ENCODE results near the gene GALNT17. TPM values are rescaled to one million over a fixed set of nuclear protein-coding genes. Genes with fewer than 3 reads are reported as not detected.
"Not testable (repeated sequence)": the region's sequence is repeated elsewhere in the genome, so short reads cannot be mapped to it uniquely, and the experiment has no call there.

The GALNT17 gene
- total RNA-seq, 1 donor from 2014 or later, result 2.2 TPM

DNA sequence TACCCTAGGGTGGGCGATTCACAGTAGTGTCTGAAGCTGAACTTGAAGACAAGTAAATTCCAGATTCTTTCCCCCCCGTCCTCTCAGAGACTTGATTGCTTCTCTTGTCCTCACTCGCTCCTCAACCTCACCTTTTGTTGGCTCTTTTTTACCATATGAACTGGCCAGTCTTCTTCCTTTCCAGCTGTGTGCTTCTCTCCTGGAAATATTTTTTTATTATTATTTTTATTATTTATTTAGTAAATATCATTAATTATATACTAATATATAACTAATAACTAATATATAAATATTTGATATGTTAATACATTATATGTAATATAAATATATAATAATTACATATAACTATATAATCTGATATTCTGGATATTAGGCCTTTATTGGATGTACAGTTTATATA lies 484.3 kb downstream of the GALNT17 start:
- no peak for DNase-seq (ENCODE audit: low spot score)

DNA sequence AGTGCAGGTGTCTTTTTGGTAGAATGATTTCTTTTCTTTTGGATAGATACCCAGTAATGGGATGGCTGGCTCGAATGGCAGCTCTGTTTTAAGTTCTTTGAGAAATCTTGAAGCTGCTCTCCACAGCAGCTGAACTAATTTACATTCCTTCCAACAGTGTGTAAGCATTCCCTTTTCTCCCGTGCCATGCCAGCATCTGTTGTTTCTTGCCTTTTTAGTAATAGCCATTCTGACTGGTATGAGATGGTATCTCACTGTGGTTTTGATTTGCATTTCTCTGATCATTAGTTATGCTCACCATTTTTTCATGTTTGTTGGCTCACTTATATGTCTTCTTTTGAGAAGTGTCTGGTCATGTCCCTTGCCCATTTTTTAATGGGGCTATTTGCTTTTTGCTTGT lies 486.3 kb downstream of the GALNT17 start:
- DNase-seq (ENCODE audit: low spot score), result no peak

DNA sequence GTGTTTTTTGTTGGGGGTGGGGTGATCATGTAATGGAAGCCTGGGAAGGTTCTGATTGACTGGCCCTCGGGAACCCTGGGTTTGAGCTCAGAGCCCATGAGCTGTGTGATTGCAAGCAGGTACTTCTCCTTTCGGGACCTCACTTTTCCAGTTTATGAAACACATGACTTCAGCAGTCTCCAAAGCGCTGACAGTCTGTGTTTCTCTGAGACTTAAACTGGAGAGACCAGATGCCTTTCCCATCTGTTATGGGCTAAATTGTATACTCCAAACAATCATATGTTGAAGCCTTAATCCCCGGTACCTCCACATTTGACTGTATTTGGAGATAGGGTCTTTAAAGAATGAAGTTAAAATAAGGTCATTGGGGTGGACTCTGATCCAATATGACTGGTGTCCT lies 493.6 kb downstream of the GALNT17 start:
- no peak for DNase-seq (ENCODE audit: low spot score)

DNA sequence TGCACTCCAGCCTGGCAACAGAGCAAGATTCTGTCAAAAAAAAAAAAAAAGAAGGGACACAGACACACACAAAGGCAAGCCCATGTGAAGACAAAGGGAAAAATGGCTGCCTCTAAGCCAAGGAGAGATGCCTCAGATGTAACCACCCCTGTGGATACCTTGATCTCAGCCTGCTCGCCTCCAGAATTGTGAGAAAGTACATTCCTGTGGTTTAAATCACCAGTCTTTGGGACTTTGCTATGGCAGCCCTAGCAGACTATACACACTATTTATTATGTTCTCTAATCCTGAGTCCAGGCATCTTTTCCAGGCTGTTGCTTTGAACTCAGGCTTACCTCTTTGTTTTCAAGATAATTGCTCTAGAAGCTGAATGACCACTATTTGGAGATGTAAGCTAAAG lies 494.3 kb downstream of the GALNT17 start:
- no peak for DNase-seq (ENCODE audit: low spot score)

DNA sequence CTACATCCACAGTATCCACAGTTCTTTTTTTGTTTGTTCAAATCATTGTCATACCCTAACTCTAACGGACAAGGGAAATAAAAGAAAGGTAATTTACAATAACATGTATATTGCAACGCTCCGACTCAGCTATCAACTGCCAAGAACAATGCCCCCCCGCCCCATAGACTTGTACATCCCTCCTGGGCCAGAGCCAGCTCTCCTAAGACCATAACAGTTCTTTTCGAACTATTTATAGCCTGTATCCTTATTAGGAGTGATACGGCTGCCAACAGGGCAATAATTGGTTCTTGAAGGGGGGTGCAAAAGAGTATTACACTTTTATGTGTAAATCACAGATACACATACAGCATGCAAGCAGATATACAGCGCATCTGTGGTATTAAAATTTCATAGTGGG lies 495.7 kb downstream of the GALNT17 start:
- no peak for DNase-seq (ENCODE audit: low spot score)

DNA sequence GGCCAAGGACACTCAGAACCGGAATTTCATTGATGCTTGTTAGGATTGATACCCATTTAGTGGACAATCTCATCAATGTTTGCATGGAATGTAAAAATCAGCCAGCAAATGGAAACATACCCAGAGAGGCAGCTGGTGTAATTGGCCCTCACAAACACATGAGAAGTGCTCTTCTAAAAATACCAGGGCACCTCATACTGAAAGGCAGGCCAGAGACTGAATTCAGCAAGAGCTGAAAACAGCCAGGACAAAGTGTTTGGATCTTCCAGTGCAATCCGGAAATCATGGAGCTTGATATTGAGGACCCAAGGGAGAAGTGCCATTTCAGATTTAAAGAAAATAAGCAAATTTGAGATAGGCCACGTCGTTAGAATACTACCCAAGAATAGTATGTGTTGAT lies 498.6 kb downstream of the GALNT17 start:
- no peak for DNase-seq (ENCODE audit: low spot score)

DNA sequence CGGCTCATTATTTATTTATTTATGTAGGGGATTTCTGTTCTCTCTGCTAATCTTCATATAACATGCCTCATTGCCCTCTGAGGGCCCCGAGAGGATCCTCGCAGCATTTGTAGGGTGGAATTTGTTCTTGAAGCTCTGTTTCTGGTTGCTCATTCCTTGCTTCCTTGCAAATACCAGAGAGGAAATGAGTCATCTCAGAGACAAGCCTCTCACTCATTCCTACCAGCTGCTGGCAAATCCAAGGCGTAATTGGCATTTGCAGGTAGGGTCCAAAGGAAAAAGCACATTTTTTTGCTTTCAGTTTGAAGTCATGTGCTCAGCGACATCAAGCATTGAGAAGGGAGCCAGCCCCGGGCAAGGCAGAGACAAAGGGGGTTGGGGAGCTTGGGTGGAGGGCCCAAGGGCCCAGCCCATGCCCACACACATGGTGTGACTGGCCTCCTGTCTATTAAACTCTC lies 501.6 kb downstream of the GALNT17 start:
- no peak for DNase-seq (ENCODE audit: low spot score)

DNA sequence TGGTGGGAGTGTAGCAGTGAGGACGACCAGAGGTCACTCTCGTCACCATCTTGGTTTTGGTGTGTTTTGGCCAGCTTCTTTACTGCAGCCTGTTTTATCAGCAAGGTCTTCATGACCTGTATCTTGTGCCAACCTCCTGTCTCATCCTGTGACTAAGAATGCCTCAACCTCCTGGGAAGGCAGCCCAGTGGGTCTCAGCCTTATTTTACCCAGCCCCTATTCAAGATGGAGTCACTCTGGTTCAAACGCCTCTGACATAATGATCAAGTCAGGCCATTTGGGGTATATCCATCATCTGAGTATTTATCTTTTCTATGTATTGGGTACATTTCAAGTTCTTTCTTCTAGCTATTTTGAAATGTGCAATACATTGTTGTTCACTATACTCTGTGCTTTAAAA lies 503.9 kb downstream of the GALNT17 start:
- not testable (repeated sequence) for DNase-seq (ENCODE audit: low spot score)

DNA sequence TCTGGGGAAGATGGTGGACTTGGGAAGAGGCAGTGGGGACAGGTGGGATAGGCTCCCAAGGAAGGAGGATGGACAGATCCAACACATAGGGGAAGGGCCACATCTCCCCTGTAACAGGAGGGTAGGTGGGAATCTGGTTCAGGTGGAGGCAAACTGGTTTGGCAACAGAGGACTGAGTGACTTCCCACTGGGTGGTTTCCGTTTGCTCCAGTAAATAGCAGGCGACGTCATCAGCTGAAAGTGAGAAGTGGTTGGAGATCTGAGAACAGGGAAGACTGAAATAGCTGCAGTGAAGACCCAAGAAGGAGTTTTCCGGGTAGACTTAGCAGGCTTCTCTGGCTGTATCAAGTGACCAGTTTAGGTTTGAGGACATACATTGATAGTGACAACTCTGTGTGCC lies 504.4 kb downstream of the GALNT17 start:
- no peak for DNase-seq (ENCODE audit: low spot score)

DNA sequence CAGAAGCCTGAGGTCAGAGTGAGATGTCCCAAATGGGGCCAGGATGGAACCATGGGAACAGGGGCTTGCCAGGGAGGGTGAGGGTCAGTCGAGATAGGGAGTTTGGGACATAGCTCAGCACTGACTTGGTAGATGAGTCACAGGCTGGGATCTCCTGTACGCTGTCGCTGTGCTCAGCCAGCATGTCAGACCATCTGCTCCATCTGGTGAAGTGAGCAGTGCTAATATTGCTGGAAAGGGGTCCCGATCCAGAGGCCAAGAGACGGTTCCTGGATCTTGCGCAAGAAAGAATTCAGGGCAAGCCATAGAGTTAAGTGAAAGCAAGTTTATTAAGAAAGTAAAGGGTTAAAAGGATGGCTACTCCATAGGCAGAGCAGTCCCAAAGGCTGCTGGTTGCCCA lies 505.6 kb downstream of the GALNT17 start:
- no peak for DNase-seq (ENCODE audit: low spot score)

DNA sequence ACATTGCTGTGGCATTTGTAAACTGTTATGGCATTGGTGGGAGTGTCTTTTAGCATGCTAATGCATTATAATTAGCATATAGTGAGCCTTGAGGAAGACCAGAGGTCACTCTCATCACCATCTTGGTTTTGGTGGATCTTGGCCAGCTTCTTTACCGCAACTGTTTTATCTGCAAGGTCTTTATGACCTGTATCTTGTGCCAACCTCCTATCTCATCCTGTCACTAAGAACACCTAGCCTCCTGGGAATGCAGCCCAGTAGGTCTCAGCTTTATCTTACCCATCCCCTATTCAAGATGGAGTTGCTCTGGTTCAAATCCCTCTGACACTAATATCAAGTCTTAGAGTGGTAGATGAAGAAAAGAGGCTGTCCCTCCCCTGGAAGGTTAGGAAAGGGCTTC lies 506.2 kb downstream of the GALNT17 start:
- no peak for DNase-seq (ENCODE audit: low spot score)

DNA sequence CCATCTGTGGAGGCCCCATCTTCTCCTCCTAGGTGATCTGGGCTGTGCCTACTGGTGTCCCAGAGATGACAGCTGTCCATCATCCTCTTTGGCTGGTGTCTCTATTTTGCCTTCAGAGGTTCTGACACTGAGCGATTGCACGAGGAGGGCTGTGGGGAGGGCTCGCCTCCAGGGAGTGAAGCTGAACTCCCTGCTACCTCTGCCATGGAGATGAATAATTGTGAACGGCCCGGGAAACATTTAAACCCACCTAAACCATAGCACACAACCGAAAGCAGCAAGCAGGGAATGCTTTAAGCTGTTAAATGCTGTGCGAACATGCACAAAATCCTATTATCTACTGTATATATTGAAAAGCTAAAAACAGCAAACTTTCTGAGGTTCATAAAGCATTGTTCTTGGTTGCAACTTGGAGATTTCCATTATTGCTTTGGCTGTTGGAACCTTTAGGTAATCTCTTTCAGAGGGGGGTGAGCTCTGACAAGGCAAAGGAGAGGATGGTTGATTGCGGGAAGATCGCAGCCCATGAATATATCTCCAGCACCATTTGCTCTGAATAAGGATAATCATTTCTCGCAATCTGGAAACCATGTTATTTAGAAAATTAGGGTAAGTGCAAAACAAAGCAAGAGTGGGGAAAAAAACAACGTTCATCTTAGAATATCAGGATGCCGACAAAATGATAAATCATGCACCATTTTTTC lies 507.6 kb downstream of the GALNT17 start:
- no peak for DNase-seq (ENCODE audit: low spot score)

DNA sequence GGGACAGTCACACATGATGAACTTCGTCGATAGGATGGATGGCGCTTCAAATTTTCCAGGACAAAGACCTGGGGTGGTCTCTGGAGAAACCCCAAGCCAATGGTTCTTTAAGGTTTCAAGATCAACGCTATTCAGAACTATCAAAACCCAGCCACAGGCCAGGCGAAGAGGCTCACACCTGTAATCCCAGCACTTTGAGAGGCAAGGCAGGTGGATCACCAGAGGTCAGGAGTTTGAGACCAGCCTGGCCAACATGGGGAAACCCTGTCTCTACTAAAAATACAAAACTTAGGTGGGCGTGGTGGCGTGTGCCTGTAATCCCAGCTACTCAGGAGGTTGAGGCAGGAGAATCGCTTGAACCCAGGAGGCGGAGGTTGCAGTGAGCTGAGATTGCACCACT lies 511.1 kb downstream of the GALNT17 start:
- DNase-seq (ENCODE audit: low spot score), result not testable (repeated sequence)

DNA sequence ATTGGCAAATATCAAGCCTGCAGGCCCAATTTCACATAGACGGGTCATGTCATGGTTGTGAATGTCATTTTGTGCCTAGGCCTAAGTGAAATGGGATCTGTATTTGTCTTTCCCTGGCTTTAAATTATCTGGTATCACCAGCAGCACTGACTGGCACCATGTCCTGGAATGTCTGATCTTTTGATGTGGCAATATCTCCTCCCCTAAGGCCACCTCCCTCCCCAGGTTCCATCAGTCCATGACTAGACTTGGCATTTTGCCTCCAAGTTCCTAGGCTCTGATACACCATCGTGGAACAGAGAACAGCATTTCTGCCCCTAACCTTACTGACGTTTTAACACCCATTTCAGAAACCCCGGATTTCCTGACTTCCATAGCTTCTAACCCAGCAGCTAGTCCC lies 513.9 kb downstream of the GALNT17 start:
- no peak for DNase-seq (ENCODE audit: low spot score)

DNA sequence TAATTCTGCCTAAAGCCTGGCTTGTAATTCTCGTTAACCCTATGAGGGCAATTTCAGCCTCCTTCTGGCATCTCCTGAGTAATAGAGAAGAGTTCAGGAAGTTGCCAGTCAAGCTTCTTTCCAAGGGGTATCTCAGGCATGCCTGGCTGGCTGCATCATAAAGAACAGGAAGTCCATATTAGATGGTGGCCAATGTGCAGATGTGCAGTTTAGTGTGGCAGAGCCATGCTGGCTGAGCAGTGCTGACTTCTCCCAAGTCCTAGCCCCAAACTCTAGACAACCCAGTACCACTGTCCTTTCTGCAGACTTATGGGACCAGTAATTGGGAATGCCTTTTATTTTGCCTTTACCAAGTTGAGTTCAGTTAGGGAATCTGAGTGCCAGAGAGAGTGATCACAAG lies 517.9 kb downstream of the GALNT17 start:
- DNase-seq (ENCODE audit: low spot score), result no peak

DNA sequence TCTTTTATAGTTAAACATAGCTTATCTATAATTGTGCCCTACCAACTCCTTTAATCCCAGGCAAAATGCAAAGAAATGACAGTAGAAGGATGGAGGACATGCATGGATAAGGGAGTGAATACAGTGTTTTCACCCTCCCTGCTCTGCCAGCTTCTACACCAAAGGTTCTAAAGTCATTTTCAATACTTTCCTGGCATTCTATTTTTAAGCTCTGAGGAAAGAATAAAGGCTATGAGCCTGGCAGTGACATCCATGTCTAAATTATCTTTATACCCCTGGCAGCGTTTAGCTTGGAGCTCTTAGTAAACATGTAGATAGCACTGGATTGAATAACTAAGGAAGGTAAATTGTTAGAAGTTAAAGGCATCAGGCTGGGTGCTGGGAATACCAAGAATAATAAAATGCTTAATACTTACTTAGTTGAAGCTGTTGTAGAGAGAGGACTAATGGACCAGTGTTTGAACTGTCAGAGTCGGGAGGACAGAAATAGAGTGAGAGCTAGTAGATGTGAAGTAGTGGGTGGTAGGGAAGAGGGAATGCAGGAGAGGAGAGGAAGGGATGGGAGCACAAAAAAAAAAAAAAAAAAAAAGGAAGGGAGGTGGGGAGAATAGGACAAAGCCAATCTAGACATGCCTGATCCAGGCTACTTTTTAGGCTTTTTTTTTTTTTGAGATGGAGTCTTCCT lies 518.9 kb downstream of the GALNT17 start:
- DNase-seq (ENCODE audit: low spot score), result no peak

DNA sequence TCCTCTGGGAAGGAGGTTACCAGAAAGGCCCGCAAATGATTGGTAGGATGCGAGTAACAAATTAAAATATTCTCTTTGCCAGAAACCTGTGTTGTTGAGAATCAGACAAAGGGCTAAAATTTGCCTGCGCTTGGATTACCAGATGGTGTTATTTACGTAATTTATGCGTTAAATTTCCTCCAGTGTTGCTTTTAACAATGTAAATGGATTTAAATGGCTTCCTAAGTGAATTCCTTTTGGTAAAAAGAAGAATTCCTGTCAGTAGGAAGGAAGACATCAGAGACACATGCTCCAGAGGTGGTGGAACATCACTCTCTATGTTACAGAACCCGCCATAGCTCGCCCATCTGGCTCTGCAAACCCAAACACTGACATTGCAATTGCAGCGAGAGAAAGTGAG lies 520.6 kb downstream of the GALNT17 start:
- no peak for DNase-seq (ENCODE audit: low spot score)

DNA sequence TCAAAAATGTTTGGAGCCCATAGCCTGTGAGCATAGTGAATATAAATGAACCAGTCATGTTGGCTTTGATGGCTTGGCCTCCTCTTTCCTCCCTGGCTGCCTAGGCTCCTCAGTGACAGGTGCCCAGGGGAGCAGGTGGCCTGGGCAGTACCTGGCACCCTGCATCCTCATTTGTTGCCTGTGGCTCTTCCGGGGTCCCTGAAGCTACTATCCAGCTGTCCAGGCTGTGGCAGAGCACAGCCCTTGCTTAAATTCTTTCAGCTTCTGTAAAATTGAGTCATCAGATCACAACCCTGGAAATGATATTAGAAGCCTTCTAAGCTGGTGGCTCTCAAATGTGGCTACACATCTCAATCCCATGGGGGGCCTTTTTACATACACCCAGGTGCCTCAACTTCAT lies 525.4 kb downstream of the GALNT17 start:
- DNase-seq (ENCODE audit: low spot score), result peak; percentile 43

DNA sequence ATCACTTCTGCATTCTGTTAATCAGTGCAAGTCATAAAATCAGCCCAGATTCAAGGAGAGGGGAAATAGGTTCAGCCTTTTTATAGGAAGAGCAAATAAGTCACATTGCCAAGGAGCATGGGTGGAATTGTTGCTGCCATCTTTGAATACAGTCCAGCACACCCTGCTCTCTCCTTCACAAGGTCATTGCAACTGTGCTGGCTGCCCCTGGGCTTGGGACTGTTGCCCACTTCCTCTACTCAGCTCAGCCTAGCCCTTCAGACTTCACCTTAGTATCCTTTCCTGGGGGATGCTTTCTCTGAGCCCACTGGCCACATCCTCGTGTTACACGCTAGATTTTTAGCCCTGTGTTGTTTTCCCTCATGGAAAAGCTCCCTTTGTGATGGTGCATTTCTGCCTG lies 527.7 kb downstream of the GALNT17 start:
- peak; percentile 18 for DNase-seq (ENCODE audit: low spot score)

DNA sequence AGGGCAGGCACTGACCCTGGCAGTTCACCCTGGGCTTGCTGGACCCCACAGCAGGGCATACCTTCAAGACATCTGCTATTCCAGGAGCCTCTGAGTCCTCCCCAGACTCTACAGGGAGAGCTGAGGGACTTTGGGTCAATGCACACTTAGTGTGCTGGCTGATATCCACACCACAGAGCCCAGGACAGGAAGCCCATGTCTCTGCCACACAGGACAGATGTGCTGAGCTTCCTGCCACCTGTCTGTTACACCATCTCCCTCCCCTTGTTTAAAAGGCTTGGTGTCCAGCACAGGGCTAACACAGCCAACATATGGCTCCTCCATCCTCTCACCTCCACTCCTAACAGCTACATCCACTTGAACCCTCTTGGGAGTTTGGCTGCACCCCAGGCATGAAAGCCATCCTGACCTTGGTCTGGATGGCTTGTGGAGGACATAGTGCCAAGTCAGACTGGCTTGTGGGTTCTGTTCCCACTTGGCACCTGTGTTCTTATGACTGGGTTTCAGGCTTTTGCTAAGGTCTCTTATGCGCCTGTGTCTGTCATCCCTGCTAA lies 529.8 kb downstream of the GALNT17 start:
- DNase-seq (ENCODE audit: low spot score), result peak; percentile 45

DNA sequence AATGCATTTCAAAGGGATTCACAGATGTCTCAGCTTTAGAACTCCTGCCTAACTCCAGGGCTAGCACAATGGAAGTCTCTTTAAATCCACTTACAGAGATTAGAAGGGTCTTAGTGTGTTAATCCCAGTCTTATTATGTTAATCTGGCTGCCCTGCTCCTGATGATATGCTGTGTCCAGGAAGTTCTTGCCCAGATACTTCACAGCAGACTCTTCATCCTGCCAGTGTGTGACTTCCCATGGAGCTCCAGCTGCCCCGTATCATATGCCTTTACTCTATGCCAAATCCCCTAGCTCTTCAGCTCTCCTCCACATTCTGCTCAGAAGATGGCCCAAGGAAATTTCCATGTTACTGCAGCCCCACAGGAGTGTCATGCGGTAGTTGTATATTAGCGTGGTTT lies 533.8 kb downstream of the GALNT17 start:
- DNase-seq (ENCODE audit: low spot score), result no peak

DNA sequence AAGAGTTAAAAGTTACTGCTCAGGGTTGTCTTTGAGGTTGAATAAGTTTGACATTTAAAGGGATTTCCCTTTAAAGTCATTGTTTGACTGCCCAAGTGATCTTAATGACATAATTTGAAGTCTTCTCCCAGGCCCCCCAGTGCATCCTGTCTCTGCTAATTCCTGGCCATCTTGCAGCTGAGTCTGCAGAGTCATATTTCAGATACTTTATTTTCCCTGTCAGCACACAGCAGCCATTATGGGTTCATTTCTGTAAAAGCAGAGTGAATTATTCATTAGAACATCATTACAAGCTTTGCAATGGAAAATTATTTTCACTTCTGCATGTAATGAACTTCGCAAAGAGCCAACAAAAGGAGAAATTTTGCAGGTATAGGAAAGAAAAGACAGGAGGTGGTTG lies 536.6 kb downstream of the GALNT17 start:
- DNase-seq (ENCODE audit: low spot score), result no peak

DNA sequence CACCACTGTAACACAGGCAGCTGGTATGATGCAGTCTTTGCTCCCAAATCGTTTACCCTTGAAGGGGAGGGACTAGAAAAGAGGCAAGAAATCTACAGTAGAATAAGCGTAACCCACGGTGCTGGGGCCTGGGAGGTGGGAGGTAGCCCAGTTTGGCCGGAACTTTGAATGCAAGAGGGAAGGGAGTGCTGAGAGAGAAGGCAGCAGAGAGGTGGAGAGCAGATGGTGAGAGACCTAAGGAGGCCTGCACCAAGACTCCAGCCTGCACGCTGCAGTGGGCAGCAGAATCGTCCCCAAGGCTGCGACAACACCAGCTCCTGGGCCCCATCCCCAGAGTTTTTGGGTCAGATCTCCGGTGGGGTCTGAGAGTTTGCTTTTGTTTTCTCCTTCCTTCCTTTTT lies 547.5 kb downstream of the GALNT17 start:
- no peak for DNase-seq (ENCODE audit: low spot score)

Data from mesenteric fat pad (tissue), 1 donor.